Right lobe of liver (tissue), 4 donors: ENCODE results near the gene C9orf152.

Experiments used
- CTCF ChIP-seq, 4 donors: fragments of 200-600 bp in 3 of 4; fragments of 450-650 bp in 1 of 4; IDR thresholded peaks; one replicate each; pipeline versions ENCODE4 v1.5.1 to v1.8.0; 2016 to 2022; ENCODE audit warnings: antibody characterized with exemption in 4 of 4, mild to moderate bottlenecking in 2 of 4
- POLR2A ChIP-seq: fragments of 450-650 bp; IDR thresholded peaks from one replicate; pipeline ENCODE4 v1.6.1; 2017; ENCODE audit warnings: antibody characterized with exemption, mild to moderate bottlenecking
- donor health status: DM: no; HTN: no; CAD: no.
- donor health status: DM: no; HTN: no; CAD: no.
- donor health status: DM: no; HTN: yes; CAD: no.

GRCh38 chr9:110179734-110180133, 28.2 kb downstream of the C9orf152 start:
- TF ChIP-seq CTCF (IDR thresholded peaks at IDR 0.05) (no peak), POLR2A (no peak)
